K562 (cell line): ENCODE results near the gene ARHGAP12. TPM values are rescaled to one million over a fixed set of nuclear protein-coding genes. Genes with fewer than 3 reads are reported as not detected.

Experiments
- ADNP ChIP-seq: fragments of 200-800 bp; sonication (Bioruptor generic); IDR thresholded peaks from 2 replicates; pipeline ENCODE4 v1.6.1; 2016; ENCODE audit warnings: missing genetic modification characterization, missing compliant biosample characterization
- ARID1B ChIP-seq: fragments of 450-650 bp; IDR thresholded peaks from 2 replicates; pipeline ENCODE4 v1.6.1; 2016; ENCODE audit warnings: antibody characterized with exemption, mild to moderate bottlenecking, inconsistent platforms
- CBX8 ChIP-seq: fragments of 200-600 bp; sonication (generic); IDR thresholded peaks from 2 replicates; pipeline ENCODE4 v1.6.1; 2012; ENCODE audit warnings: borderline replicate concordance, mixed run types, low read depth, mild to moderate bottlenecking, moderate library complexity, mixed read lengths, low read length, control low read depth, inconsistent platforms; ENCODE audit not compliant: poor library complexity, severe bottlenecking; ENCODE audit errors: extremely low read depth
- CEBPG ChIP-seq, 3 experiments: fragments of 200-800 bp in 1 of 3; sonication (Bioruptor generic) in 1 of 3; sonication (generic) in 1 of 3; formaldehyde crosslinking in 1 of 3; IDR thresholded peaks in 2 of 3; conservative IDR thresholded peaks in 1 of 3; 2 replicates each; pipeline versions ENCODE4 v1.6.1 to v1.8.0; 2016 to 2022; ENCODE audit warnings: missing compliant biosample characterization in 2 of 3, missing genetic modification characterization in 2 of 3, mild to moderate bottlenecking in 1 of 3, missing genetic modification reagents in 1 of 3
- CSDE1 ChIP-seq, 2 experiments: fragments of 450-650 bp; IDR thresholded peaks; 2 replicates each; pipeline ENCODE4 v1.6.1; 2016; ENCODE audit warnings: mild to moderate bottlenecking in 1 of 2
- DDX20 ChIP-seq: fragments of 450-650 bp; IDR thresholded peaks from 2 replicates; pipeline ENCODE4 v1.6.1; 2016; ENCODE audit warnings: missing genetic modification characterization, low read depth, mild to moderate bottlenecking, missing compliant biosample characterization, moderate library complexity
- ESRRA ChIP-seq: fragments of 450-650 bp; IDR thresholded peaks from 2 replicates; pipeline ENCODE4 v1.6.1; 2014; ENCODE audit warnings: low read depth, mild to moderate bottlenecking, moderate library complexity, borderline replicate concordance
- GTF2E2 ChIP-seq: fragments of 200-800 bp; sonication (Bioruptor generic); IDR thresholded peaks from 2 replicates; pipeline ENCODE4 v1.6.1; 2016; ENCODE audit warnings: missing genetic modification characterization, missing compliant biosample characterization
- HLTF ChIP-seq: fragments of 450-650 bp; IDR thresholded peaks from 2 replicates; pipeline ENCODE4 v1.6.1; 2016
- KDM5B ChIP-seq: fragments of 200-600 bp; sonication (generic); IDR thresholded peaks from 2 replicates; pipeline ENCODE4 v1.6.1; 2012; ENCODE audit warnings: low read depth, mild to moderate bottlenecking, moderate library complexity, low read length, control low read depth, inconsistent platforms; ENCODE audit not compliant: insufficient replicate concordance
- NCOA4 ChIP-seq: fragments of 450-650 bp; IDR thresholded peaks from 2 replicates; pipeline ENCODE4 v1.6.1; 2018; ENCODE audit warnings: mild to moderate bottlenecking; ENCODE audit not compliant: partially characterized antibody
- OTX1 ChIP-seq: fragments of 450-650 bp; formaldehyde crosslinking; IDR thresholded peaks from 2 replicates; pipeline ENCODE4 v1.4.0; 2022; ENCODE audit warnings: mild to moderate bottlenecking
- POLR2G ChIP-seq: fragments of 200-400 bp; formaldehyde crosslinking; IDR thresholded peaks from 2 replicates; pipeline ENCODE4 v1.6.1; 2017; ENCODE audit warnings: low read depth, mild to moderate bottlenecking, antibody characterized with exemption, low read length, moderate library complexity
- SRSF3 ChIP-seq: fragments of 200-400 bp; formaldehyde crosslinking; IDR thresholded peaks from 2 replicates; pipeline ENCODE4 v1.6.1; 2016; ENCODE audit warnings: mild to moderate bottlenecking, low read length, moderate library complexity; ENCODE audit not compliant: insufficient read depth
- TRIM24 ChIP-seq, 2 experiments: fragments of 450-650 bp; IDR thresholded peaks; 2 replicates each; pipeline ENCODE4 v1.6.1; 2016
- ZBED1 ChIP-seq: IDR thresholded peaks from 2 replicates; pipeline ENCODE4 v1.6.1; 2014
- ZNF124 ChIP-seq: sonication (generic); formaldehyde crosslinking; IDR thresholded peaks from 2 replicates; pipeline ENCODE4 v1.8.1; 2022; ENCODE audit warnings: missing genetic modification reagents
- ZNF23 ChIP-seq: fragments of 250-450 bp; sonication (Bioruptor Pico); IDR thresholded peaks from 2 replicates; pipeline ENCODE4 v1.4.0; 2020; ENCODE audit warnings: mild to moderate bottlenecking
- polyA plus RNA-seq, 8 experiments: library from polyadenylated mRNA; depleted of rRNA in 4 of 8; stranded (reverse) in 5 of 8; unstranded in 3 of 8; fragments of >200 nt; fragmentation: Nextera tagmentation in 2 of 8; fragmentation: Illumina TruSeq in 1 of 8; extraction: Ambion mirVana in 2 of 8; extraction: Trizol in 1 of 8; gene quantifications; 2 replicates each; pipeline versions ENCODE4 v1.2.1 to v1.2.3, GENCODE V29; 2011 to 2014; ENCODE audit warnings: inconsistent platforms in 1 of 8, missing spikeins in 1 of 8
- total RNA-seq, 7 experiments: library from RNA; depleted of rRNA in 6 of 7; stranded (reverse); fragments of >200 nt in 6 of 7; fragmentation: Illumina TruSeq in 2 of 7; extraction: Trizol in 2 of 7; gene quantifications; 2 replicates each; pipeline versions ENCODE4 v1.2.1 to v1.2.3, GENCODE V29; 2011 to 2021; ENCODE audit warnings: low replicate concordance in 1 of 7
- TF ChIP-seq, protein P1 (sequence below): fragments of 250-450 bp; sonication (Bioruptor Pico); IDR thresholded peaks from 2 replicates; pipeline ENCODE4 v1.5.0; 2020; ENCODE audit warnings: mild to moderate bottlenecking
- TF ChIP-seq, protein P2 (sequence below), 2 experiments: fragments of 450-650 bp; IDR thresholded peaks; 2 replicates each; pipeline ENCODE4 v1.6.1; 2016
- TF ChIP-seq, protein P3 (sequence below): IDR thresholded peaks from 3 replicates; pipeline ENCODE4 v1.6.1; 2011; ENCODE audit warnings: borderline replicate concordance, mild to moderate bottlenecking, moderate library complexity; ENCODE audit not compliant: insufficient read length; ENCODE audit errors: extremely low read depth
- TF ChIP-seq, protein P4 (sequence below): fragments of 450-650 bp; formaldehyde crosslinking; IDR thresholded peaks from 2 replicates; pipeline ENCODE4 v1.4.0; 2020; ENCODE audit warnings: mild to moderate bottlenecking, mixed read lengths

The ARHGAP12 gene
- total and polyA plus RNA-seq, 9 of the 15 experiments (the other 6 are each of a cell fraction or from before 2014, with no cell fraction given) = 4.4 to 18.7 (median 10.1) TPM

DNA sequence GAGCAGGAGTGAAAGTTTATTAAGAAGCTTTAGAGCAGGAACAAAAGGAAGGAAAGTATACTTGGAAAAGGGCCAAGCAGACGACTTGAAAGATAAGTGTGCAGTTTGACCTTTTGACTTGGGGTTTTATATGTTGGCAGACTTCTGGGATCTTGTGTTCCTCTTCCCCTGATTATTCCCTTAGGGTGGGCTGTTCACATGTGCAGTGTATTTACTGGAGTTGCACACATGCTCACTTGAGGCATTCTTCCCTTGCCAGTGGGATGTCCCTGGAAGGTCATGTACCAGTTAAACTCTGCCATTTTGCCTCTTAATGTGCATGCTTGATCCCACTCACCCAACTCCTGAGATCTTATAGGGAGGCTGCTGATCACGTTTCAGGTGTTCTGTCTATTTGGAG, 23.4 kb upstream of the ARHGAP12 start (continued):
- TF ChIP-seq, protein P1, sequence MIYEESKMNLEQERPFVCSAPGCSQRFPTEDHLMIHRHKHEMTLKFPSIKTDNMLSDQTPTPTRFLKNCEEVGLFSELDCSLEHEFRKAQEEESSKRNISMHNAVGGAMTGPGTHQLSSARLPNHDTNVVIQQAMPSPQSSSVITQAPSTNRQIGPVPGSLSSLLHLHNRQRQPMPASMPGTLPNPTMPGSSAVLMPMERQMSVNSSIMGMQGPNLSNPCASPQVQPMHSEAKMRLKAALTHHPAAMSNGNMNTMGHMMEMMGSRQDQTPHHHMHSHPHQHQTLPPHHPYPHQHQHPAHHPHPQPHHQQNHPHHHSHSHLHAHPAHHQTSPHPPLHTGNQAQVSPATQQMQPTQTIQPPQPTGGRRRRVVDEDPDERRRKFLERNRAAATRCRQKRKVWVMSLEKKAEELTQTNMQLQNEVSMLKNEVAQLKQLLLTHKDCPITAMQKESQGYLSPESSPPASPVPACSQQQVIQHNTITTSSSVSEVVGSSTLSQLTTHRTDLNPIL (CRISPR knock-in tag) = no peak
- no peak for TF ChIP-seq DDX20 (tag)
- TF ChIP-seq ZNF23 (CRISPR knock-in tag) = no peak
- no peak for TF ChIP-seq GTF2E2 (tag)
- no peak for TF ChIP-seq CBX8
- no peak for TF ChIP-seq POLR2G
- peak; percentile 94; the same call in 1 of the 2 replicates for TF ChIP-seq ESRRA
- TF ChIP-seq, protein P2, sequence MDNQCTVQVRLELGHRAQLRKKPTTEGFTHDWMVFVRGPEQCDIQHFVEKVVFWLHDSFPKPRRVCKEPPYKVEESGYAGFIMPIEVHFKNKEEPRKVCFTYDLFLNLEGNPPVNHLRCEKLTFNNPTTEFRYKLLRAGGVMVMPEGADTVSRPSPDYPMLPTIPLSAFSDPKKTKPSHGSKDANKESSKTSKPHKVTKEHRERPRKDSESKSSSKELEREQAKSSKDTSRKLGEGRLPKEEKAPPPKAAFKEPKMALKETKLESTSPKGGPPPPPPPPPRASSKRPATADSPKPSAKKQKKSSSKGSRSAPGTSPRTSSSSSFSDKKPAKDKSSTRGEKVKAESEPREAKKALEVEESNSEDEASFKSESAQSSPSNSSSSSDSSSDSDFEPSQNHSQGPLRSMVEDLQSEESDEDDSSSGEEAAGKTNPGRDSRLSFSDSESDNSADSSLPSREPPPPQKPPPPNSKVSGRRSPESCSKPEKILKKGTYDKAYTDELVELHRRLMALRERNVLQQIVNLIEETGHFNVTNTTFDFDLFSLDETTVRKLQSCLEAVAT (IDR thresholded peaks at IDR 0.05) = peak in 1 of 2 experiments; percentile 97; a peak in 2 of 4 replicates
- peak; percentile 51 to 75 for TF ChIP-seq TRIM24 (IDR thresholded peaks at IDR 0.05)
- no peak; the same call in 1 of the 2 replicates for TF ChIP-seq ADNP (tag)
- no peak for TF ChIP-seq NCOA4
- no peak for TF ChIP-seq HLTF
- TF ChIP-seq KDM5B = no peak
- TF ChIP-seq, protein P3, sequence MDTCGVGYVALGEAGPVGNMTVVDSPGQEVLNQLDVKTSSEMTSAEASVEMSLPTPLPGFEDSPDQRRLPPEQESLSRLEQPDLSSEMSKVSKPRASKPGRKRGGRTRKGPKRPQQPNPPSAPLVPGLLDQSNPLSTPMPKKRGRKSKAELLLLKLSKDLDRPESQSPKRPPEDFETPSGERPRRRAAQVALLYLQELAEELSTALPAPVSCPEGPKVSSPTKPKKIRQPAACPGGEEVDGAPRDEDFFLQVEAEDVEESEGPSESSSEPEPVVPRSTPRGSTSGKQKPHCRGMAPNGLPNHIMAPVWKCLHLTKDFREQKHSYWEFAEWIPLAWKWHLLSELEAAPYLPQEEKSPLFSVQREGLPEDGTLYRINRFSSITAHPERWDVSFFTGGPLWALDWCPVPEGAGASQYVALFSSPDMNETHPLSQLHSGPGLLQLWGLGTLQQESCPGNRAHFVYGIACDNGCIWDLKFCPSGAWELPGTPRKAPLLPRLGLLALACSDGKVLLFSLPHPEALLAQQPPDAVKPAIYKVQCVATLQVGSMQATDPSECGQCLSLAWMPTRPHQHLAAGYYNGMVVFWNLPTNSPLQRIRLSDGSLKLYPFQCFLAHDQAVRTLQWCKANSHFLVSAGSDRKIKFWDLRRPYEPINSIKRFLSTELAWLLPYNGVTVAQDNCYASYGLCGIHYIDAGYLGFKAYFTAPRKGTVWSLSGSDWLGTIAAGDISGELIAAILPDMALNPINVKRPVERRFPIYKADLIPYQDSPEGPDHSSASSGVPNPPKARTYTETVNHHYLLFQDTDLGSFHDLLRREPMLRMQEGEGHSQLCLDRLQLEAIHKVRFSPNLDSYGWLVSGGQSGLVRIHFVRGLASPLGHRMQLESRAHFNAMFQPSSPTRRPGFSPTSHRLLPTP = no peak
- no peak for TF ChIP-seq OTX1 (CRISPR knock-in tag)
- peak; percentile 96 for TF ChIP-seq ARID1B
- TF ChIP-seq ZBED1 = no peak
- no peak for TF ChIP-seq ZNF124 (CRISPR knock-in tag)
- no peak for TF ChIP-seq SRSF3
- TF ChIP-seq CEBPG (CRISPR knock-in tag; IDR thresholded peaks at IDR 0.05) = no peak
- no peak for TF ChIP-seq CEBPG (tag; conservative IDR thresholded peaks at IDR 0.05 in 1 of 2, IDR thresholded peaks at IDR 0.05 in 1 of 2)
- TF ChIP-seq CSDE1 (IDR thresholded peaks at IDR 0.05) = no peak
- TF ChIP-seq, protein P4, sequence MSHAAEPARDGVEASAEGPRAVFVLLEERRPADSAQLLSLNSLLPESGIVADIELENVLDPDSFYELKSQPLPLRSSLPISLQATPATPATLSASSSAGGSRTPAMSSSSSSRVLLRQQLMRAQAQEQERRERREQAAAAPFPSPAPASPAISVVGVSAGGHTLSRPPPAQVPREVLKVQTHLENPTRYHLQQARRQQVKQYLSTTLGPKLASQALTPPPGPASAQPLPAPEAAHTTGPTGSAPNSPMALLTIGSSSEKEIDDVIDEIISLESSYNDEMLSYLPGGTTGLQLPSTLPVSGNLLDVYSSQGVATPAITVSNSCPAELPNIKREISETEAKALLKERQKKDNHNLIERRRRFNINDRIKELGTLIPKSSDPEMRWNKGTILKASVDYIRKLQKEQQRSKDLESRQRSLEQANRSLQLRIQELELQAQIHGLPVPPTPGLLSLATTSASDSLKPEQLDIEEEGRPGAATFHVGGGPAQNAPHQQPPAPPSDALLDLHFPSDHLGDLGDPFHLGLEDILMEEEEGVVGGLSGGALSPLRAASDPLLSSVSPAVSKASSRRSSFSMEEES (CRISPR knock-in tag) = no peak
